Measurements from ENCODE around the gene HERPUD1.

DNA sequence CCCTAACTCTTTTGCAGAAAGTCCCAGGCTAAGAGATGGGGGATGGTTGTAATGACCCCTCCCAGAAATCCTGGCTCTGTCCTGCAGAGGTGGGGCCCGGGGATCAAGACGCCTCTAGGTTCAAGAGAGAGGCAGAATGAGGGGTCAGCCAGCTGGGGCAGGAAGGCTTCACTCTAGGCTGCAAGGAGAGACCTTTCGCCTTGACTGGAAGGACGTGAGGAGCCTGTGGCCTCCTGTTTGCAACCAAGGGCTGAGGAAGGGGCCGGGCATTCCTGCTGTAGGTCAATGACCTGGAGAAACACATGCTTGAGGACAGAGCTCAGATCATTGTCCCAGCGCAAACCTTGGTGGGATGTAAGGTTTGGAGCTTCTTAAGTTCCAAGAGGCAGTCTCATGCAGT lies 21.1 kb downstream of the HERPUD1 start:
- TF ChIP-seq CTCF (IDR thresholded peaks at IDR 0.05) (no peak), POLR2A (IDR thresholded peaks at IDR 0.05) (no peak)

Data from adrenal gland (tissue), 5 donors.